Keratinocyte (primary cell): ENCODE data around the gene MUC2. TPM values are rescaled to one million over a fixed set of nuclear protein-coding genes. Genes with fewer than 3 reads are reported as not detected.

Experiments
- DNase-seq: peaks from one replicate; pipeline ENCODE4 v3.0.0-alpha.2; 2011; ENCODE audit warnings: low read depth, missing footprints, low spot score
- FAIRE-seq: peaks from 2 replicates; lab custom pipeline; 2011; peaks lifted over from hg19 to GRCh38; lab: Jason Lieb, UNC
- H2AFZ ChIP-seq: 2 replicates; pipeline ENCODE4 v1.6.0; 2012; ENCODE audit warnings: low read length, control low read depth, inconsistent platforms; ENCODE audit not compliant: control insufficient read depth
- H3K27ac ChIP-seq: 2 replicates; pipeline ENCODE4 v1.5.1; 2011; ENCODE audit warnings: low read length; ENCODE audit not compliant: control insufficient read depth, insufficient read depth
- H3K27me3 ChIP-seq: 3 replicates; pipeline ENCODE4 v1.6.0; 2011; ENCODE audit warnings: low read length; ENCODE audit not compliant: control insufficient read depth, insufficient read depth; ENCODE audit errors: extremely low read depth
- H3K36me3 ChIP-seq, 2 experiments: 2 replicates in 1 of 2; 3 replicates in 1 of 2; pipeline ENCODE4 v1.5.1; 2011; ENCODE audit warnings: low read length in 2 of 2, mild to moderate bottlenecking in 1 of 2; ENCODE audit not compliant: control insufficient read depth in 2 of 2, insufficient read depth in 2 of 2; ENCODE audit errors: extremely low read depth in 1 of 2
- H3K4me1 ChIP-seq: 3 replicates; pipeline ENCODE4 v1.5.1; 2011; ENCODE audit warnings: low read length; ENCODE audit not compliant: control insufficient read depth, insufficient read depth; ENCODE audit errors: extremely low read depth
- H3K4me2 ChIP-seq: 3 replicates; pipeline ENCODE4 v1.6.0; 2011; ENCODE audit warnings: low read depth, low read length; ENCODE audit not compliant: control insufficient read depth, insufficient read depth; ENCODE audit errors: extremely low read depth
- H3K4me3 ChIP-seq, 3 experiments: fragments of 200-600 bp in 1 of 3; sonication (generic) in 1 of 3; 2 replicates in 2 of 3; 3 replicates in 1 of 3; pipeline ENCODE4 v1.5.1; 2011 to 2016; ENCODE audit warnings: low read length in 3 of 3, mild to moderate bottlenecking in 3 of 3, control low read depth in 2 of 3, inconsistent platforms in 1 of 3, low read depth in 1 of 3, mixed read lengths in 1 of 3, mixed run types in 1 of 3, moderate library complexity in 1 of 3; ENCODE audit not compliant: control insufficient read depth in 2 of 3, insufficient read depth in 2 of 3; ENCODE audit errors: extremely low read depth in 1 of 3
- H3K79me2 ChIP-seq: 2 replicates; pipeline ENCODE4 v1.6.0; 2012; ENCODE audit warnings: low read length; ENCODE audit not compliant: control insufficient read depth, insufficient read depth
- H3K9ac ChIP-seq: 3 replicates; pipeline ENCODE4 v1.6.0; 2011; ENCODE audit warnings: low read length; ENCODE audit not compliant: control insufficient read depth, insufficient read depth; ENCODE audit errors: extremely low read depth
- H3K9me1 ChIP-seq: 3 replicates; pipeline ENCODE4 v1.6.0; 2011; ENCODE audit warnings: low read length; ENCODE audit not compliant: control insufficient read depth, insufficient read depth; ENCODE audit errors: extremely low read depth
- H3K9me3 ChIP-seq: 2 replicates; pipeline ENCODE4 v1.5.1; 2012; ENCODE audit warnings: low read depth, low read length; ENCODE audit not compliant: control insufficient read depth
- H4K20me1 ChIP-seq: 3 replicates; pipeline ENCODE4 v1.6.0; 2011; ENCODE audit warnings: low read length; ENCODE audit not compliant: control insufficient read depth, insufficient read depth; ENCODE audit errors: extremely low read depth
- EZH2 ChIP-seq: IDR thresholded peaks from one replicate; pipeline ENCODE4 v1.6.1; 2012; ENCODE audit warnings: inconsistent platforms, mild to moderate bottlenecking, low read length, moderate library complexity
- dilution Hi-C: fragments of 300-500 bp; cut with MboI; formaldehyde crosslinking; loops from one replicate; pipeline ENCODE4 v1.7.0; 2020; ENCODE audit warnings: low sequenced_read_pairs; ENCODE audit not compliant: extremely low pct_ligation_motif_present
- polyA plus RNA-seq, 5 experiments: library from polyadenylated mRNA; depleted of rRNA in 3 of 5; stranded (reverse) in 3 of 5; stranded (forward) in 1 of 5; unstranded in 1 of 5; fragments of >200 nt; gene quantifications; 1 replicate in 1 of 5; 2 replicates in 3 of 5; 3 replicates in 1 of 5; pipeline versions ENCODE4 v1.2.1 to v1.2.3, GENCODE V29; 2011 to 2012; ENCODE audit warnings: missing spikeins in 2 of 5, low read depth in 1 of 5, low replicate concordance in 1 of 5
- TF ChIP-seq, protein P1 (sequence below), 3 experiments: IDR thresholded peaks in 1 of 3; conservative IDR thresholded peaks in 1 of 3; optimal IDR thresholded peaks in 1 of 3; 2 replicates in 2 of 3; 3 replicates in 1 of 3; pipeline versions ENCODE3 to v1.5.1; 2011; ENCODE audit warnings: low read length in 3 of 3, mild to moderate bottlenecking in 3 of 3, moderate library complexity in 2 of 3, control low read depth in 1 of 3, inconsistent platforms in 1 of 3; ENCODE audit not compliant: insufficient read depth in 2 of 3; ENCODE audit errors: extremely low read depth in 1 of 3

Gene MUC2
- polyA plus RNA-seq, 1 donor (not counting 4 experiments of a cell fraction or from before 2014, with no cell fraction given) = not detected

DNA sequence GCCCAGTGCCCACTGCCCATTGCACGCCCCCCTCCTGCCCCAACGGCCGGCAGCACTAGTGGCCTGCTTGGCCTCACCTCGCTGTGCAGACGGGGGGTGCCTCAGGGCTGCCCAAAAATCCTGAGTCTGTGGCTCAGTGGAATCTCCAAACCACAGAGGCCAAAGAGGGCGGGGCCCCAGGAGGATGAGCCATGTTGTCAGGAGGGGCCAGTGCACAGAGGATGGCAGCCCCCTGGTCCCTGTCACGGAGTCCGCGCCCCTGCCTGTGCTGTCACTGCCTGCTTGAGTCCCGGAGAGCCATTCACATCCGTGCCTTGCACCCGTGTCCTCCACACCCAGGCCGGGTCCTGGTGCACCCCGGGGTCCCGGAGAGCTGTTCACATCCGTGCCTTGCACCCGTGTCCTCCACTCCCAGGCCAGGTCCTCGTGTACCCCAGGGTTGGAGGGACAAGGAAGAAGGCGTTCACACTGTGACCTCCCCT lies 46.7 kb downstream of the MUC2 start:
- H3K27ac ChIP-seq = no peak overlapping the region
- TF ChIP-seq, protein P1, sequence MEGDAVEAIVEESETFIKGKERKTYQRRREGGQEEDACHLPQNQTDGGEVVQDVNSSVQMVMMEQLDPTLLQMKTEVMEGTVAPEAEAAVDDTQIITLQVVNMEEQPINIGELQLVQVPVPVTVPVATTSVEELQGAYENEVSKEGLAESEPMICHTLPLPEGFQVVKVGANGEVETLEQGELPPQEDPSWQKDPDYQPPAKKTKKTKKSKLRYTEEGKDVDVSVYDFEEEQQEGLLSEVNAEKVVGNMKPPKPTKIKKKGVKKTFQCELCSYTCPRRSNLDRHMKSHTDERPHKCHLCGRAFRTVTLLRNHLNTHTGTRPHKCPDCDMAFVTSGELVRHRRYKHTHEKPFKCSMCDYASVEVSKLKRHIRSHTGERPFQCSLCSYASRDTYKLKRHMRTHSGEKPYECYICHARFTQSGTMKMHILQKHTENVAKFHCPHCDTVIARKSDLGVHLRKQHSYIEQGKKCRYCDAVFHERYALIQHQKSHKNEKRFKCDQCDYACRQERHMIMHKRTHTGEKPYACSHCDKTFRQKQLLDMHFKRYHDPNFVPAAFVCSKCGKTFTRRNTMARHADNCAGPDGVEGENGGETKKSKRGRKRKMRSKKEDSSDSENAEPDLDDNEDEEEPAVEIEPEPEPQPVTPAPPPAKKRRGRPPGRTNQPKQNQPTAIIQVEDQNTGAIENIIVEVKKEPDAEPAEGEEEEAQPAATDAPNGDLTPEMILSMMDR (optimal IDR thresholded peaks at IDR 0.05 in 1 of 3, IDR thresholded peaks at IDR 0.05 in 1 of 3, conservative IDR thresholded peaks at IDR 0.05 in 1 of 3; ENCODE audit: extremely low read depth in 1 of 3, insufficient read depth in 2 of 3, low read length in 3 of 3) = no peak
- TF ChIP-seq EZH2 = no peak
- dilution Hi-C loops = no loop called here
- no peaks in the 10 kb centered on the region for H3K4me1 ChIP-seq
- no peak overlapping the region for H3K9ac ChIP-seq
- DNase-seq (no peak), FAIRE-seq (no peak)
- H3K79me2 ChIP-seq = no peaks in the 10 kb centered on the region
- no peaks in the 10 kb centered on the region for H3K27me3 ChIP-seq
- no peak overlapping the region for H3K4me2 ChIP-seq
- no peak overlapping the region for H2AFZ ChIP-seq
- H3K4me3 ChIP-seq = no peak overlapping the region
- H3K9me1 ChIP-seq = no peaks in the 10 kb centered on the region
- H4K20me1 ChIP-seq = no peaks in the 10 kb centered on the region
- H3K36me3 ChIP-seq = no peaks in the 10 kb centered on the region
- no peaks in the 10 kb centered on the region for H3K9me3 ChIP-seq

DNA sequence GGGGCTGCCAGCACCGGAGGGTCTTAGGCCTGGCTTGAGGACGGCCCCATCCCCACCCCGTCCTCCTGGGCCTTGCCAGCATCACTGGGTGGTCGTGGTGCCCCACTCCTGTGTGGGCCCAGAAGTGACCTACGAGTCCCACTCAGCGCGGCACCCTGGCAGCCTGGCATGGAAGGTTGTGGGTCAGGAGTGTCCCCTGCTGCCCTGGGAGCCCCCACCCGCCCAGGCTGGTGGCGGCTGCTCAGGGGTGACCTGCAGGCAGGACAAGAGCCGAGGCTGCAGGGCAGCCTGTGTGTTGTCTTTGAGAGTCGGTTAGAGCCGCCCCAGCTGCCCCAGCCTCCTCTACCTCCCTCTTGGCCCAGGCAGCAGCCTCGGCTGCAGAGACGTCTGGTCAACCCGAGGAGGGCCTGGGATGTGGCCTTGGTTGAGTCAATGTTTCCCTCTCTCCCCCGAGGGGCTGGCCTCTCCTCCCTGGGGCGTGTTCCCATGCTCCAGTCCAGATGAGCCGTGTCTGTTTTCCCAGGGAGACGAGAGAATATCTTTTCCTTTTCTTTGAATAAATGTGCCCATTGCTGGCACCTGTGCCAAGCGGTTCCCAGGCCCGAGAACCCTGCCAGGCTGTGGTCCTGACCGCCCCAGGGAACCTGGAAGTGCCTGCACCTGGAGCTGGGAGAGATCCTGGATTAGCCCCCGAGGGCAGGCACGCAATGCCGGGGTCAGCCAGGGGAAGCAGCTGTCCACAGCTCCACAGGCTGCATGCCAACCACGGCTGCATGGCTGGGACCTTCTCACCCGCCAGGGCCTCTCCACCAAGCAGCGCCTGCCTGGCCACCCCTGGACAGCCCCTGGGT lies 47.4 kb downstream of the MUC2 start:
- Histone ChIP-seq H3K27me3 (no peaks in the 10 kb centered on the region), H3K27ac (no peak overlapping the region), H3K9me3 (no peaks in the 10 kb centered on the region), H3K79me2 (no peaks in the 10 kb centered on the region), H3K4me3 (no peak overlapping the region), H3K4me2 (no peak overlapping the region), H4K20me1 (no peaks in the 10 kb centered on the region), H3K9me1 (no peaks in the 10 kb centered on the region), H3K4me1 (no peaks in the 10 kb centered on the region), H2AFZ (no peak overlapping the region), H3K36me3 (no peaks in the 10 kb centered on the region), H3K9ac (no peak overlapping the region)
- DNase-seq (no peak), FAIRE-seq (no peak)
- dilution Hi-C loops = no loop called here
- TF ChIP-seq EZH2 = no peak
- TF ChIP-seq, protein P1 (optimal IDR thresholded peaks at IDR 0.05 in 1 of 3, IDR thresholded peaks at IDR 0.05 in 1 of 3, conservative IDR thresholded peaks at IDR 0.05 in 1 of 3; ENCODE audit: extremely low read depth in 1 of 3, insufficient read depth in 2 of 3, low read length in 3 of 3) = no peak
